Left forelimb (tissue), 1 donor: ENCODE results near the gene PHYHD1.
"Not testable (repeated sequence)": the region's sequence is repeated elsewhere in the genome, so short reads cannot be mapped to it uniquely, and the experiment has no call there.

Experiments used
- DNase-seq: peaks from one replicate; pipeline ENCODE4 v3.0.0-alpha.2; 2018; ENCODE audit warnings: low spot score

PHYHD1 gene

GRCh38 chr9:128921881-128922763 lies 1.3 kb downstream of the PHYHD1 start:
- DNase-seq: peak; percentile 84

- DNase-seq: no peak
Observed at GRCh38 chr9:128923493-128923883, 2.7 kb downstream of the PHYHD1 start.

- DNase-seq: peak; percentile 72
Observed at GRCh38 chr9:128927731-128928411, 7.1 kb downstream of the PHYHD1 start.

- DNase-seq: no peak
Observed at GRCh38 chr9:128928624-128929023, 7.8 kb downstream of the PHYHD1 start.

GRCh38 chr9:128929560-128929959 lies 8.8 kb downstream of the PHYHD1 start:
- DNase-seq: no peak

GRCh38 chr9:128933731-128934130 lies 12.9 kb downstream of the PHYHD1 start:
- DNase-seq: no peak

- DNase-seq: no peak
Observed at GRCh38 chr9:128936171-128936865, 15.5 kb downstream of the PHYHD1 start.

- DNase-seq: no peak
Observed at GRCh38 chr9:128937310-128938165, 16.8 kb downstream of the PHYHD1 start.

GRCh38 chr9:128940271-128940921 lies 19.6 kb downstream of the PHYHD1 start:
- DNase-seq: no peak

GRCh38 chr9:128940946-128941755 lies 20.4 kb downstream of the PHYHD1 start:
- no peak for DNase-seq

GRCh38 chr9:128943832-128944620 lies 23.2 kb downstream of the PHYHD1 start:
- no peak for DNase-seq

- DNase-seq: not testable (repeated sequence)
Observed at GRCh38 chr9:128944966-128945365, 24.2 kb downstream of the PHYHD1 start.

- no peak for DNase-seq
Observed at GRCh38 chr9:128945798-128946501, 25.2 kb downstream of the PHYHD1 start.

- no peak for DNase-seq
Observed at GRCh38 chr9:128946571-128947276, 25.9 kb downstream of the PHYHD1 start.

GRCh38 chr9:128947277-128947526 lies 26.4 kb downstream of the PHYHD1 start:
- DNase-seq: peak; percentile 71

GRCh38 chr9:128947527-128948301 lies 26.9 kb downstream of the PHYHD1 start, which contains the start of the genes DOLK and NUP188:
TSS of gene DOLK (minus strand) at chr9:128947603. CDS start at chr9:128947303, 300 bp downstream.
TSS of gene NUP188 (plus strand) at chr9:128947699. CDS start at chr9:128947720, 21 bp downstream.
- peak; percentile 99 for DNase-seq

GRCh38 chr9:128961403-128961802 lies 40.6 kb downstream of the PHYHD1 start:
- not testable (repeated sequence) for DNase-seq
